H1 (cell line): ENCODE measurements around the gene GJC2. TPM values are rescaled to one million over a fixed set of nuclear protein-coding genes. Genes with fewer than 3 reads are reported as not detected.

ENCODE experiments used
- CTCF ChIA-PET: fragments of 300-600 bp; sonication (Branson Sonifier 250); formaldehyde crosslinking; loops from one replicate; lab custom pipeline; 2021; ENCODE audit not compliant: partially characterized antibody; lab: Charles Lee
- POLR2A ChIA-PET: fragments of 300-600 bp; sonication (Branson Sonifier 250); formaldehyde crosslinking; loops from one replicate; lab custom pipeline; 2021; ENCODE audit warnings: inconsistent platforms; ENCODE audit not compliant: partially characterized antibody; lab: Charles Lee
- DNase-seq, 2 experiments: peaks; one replicate each; pipeline versions ENCODE4 v3.0.0 to v3.0.0-alpha.2; 2010 to 2022; ENCODE audit warnings: low spot score in 2 of 2, low read depth in 1 of 2, mixed read lengths in 1 of 2
- FAIRE-seq: peaks from 2 replicates; lab custom pipeline; 2011; peaks lifted over from hg19 to GRCh38; lab: Jason Lieb, UNC
- H2AFZ ChIP-seq: 2 replicates; pipeline ENCODE4 v1.8.1; 2012; ENCODE audit warnings: low read length, inconsistent platforms
- H2AK5ac ChIP-seq: 2 replicates; pipeline ENCODE4 v1.6.1; 2013; ENCODE audit warnings: low read depth, low read length
- H2BK120ac ChIP-seq: replicated peaks from 2 replicates; pipeline ENCODE3; 2013; ENCODE audit warnings: low read depth, low read length, inconsistent platforms
- H2BK12ac ChIP-seq: 2 replicates; pipeline ENCODE4 v1.6.1; 2013; ENCODE audit warnings: low read depth, low read length
- H2BK15ac ChIP-seq: 2 replicates; pipeline ENCODE4 v1.6.1; 2013; ENCODE audit warnings: low read length
- H2BK20ac ChIP-seq: 2 replicates; pipeline ENCODE4 v1.6.1; 2013; ENCODE audit warnings: low read length
- H2BK5ac ChIP-seq: 2 replicates; pipeline ENCODE4 v1.6.1; 2013; ENCODE audit warnings: low read depth, low read length
- H3K14ac ChIP-seq: 2 replicates; pipeline ENCODE4 v1.6.1; 2013; ENCODE audit warnings: inconsistent platforms; ENCODE audit not compliant: insufficient read length
- H3K18ac ChIP-seq: 2 replicates; pipeline ENCODE4 v1.6.1; 2013; ENCODE audit warnings: low read length; ENCODE audit errors: extremely low read depth
- H3K23ac ChIP-seq: 2 replicates; pipeline ENCODE4 v1.6.1; 2013; ENCODE audit warnings: inconsistent platforms; ENCODE audit not compliant: insufficient read length
- H3K23me2 ChIP-seq: 2 replicates; pipeline ENCODE4 v1.6.1; 2013; ENCODE audit warnings: low read depth, low read length
- H3K27ac ChIP-seq: 2 replicates; pipeline ENCODE4 v1.6.1; 2011; ENCODE audit warnings: low read depth, low read length, inconsistent platforms
- H3K27me3 ChIP-seq, 4 experiments: replicated peaks in 1 of 4; 1 replicate in 1 of 4; 2 replicates in 3 of 4; pipeline versions ENCODE4 v1.6.1 to v1.8.1; 2011 to 2013; ENCODE audit warnings: low read length in 3 of 4, mild to moderate bottlenecking in 3 of 4, inconsistent platforms in 2 of 4, mixed read lengths in 2 of 4, moderate library complexity in 1 of 4; ENCODE audit not compliant: control insufficient read depth in 3 of 4, insufficient read depth in 3 of 4; ENCODE audit errors: extremely low read depth in 1 of 4
- H3K36me3 ChIP-seq, 4 experiments: 2 replicates each; pipeline versions ENCODE4 v1.6.1 to v1.8.1; 2011 to 2013; ENCODE audit warnings: mild to moderate bottlenecking in 4 of 4, low read length in 3 of 4, moderate library complexity in 2 of 4, control low read depth in 1 of 4, inconsistent platforms in 1 of 4; ENCODE audit not compliant: insufficient read depth in 4 of 4, control insufficient read depth in 2 of 4
- H3K4ac ChIP-seq: replicated peaks from 2 replicates; pipeline ENCODE3; 2013; ENCODE audit warnings: low read length, low read depth, mixed read lengths, inconsistent platforms; ENCODE audit not compliant: insufficient read length
- H3K4me1 ChIP-seq, 4 experiments: replicated peaks in 1 of 4; 1 replicate in 1 of 4; 2 replicates in 3 of 4; pipeline versions ENCODE4 v1.6.1 to v1.8.1; 2011 to 2013; ENCODE audit warnings: low read length in 3 of 4, inconsistent platforms in 2 of 4, mixed read lengths in 1 of 4; ENCODE audit not compliant: insufficient read depth in 4 of 4, control insufficient read depth in 3 of 4
- H3K4me2 ChIP-seq, 2 experiments: 2 replicates each; pipeline versions ENCODE4 v1.6.1 to v1.8.1; 2011 to 2013; ENCODE audit warnings: low read depth in 2 of 2, low read length in 2 of 2, control low read depth in 1 of 2, inconsistent platforms in 1 of 2, mild to moderate bottlenecking in 1 of 2; ENCODE audit not compliant: insufficient read depth in 1 of 2
- H3K4me3 ChIP-seq, 4 experiments: fragments of 200-600, 300-600 bp in 1 of 4; sonication (generic), shearing (Covaris generic), sonication (Bioruptor Twin) in 1 of 4; 2 replicates each; pipeline versions ENCODE4 v1.5.1 to v1.8.1; 2011 to 2016; ENCODE audit warnings: low read length in 4 of 4, low read depth in 3 of 4, control low read depth in 2 of 4, inconsistent platforms in 2 of 4, mild to moderate bottlenecking in 2 of 4, mixed read lengths in 1 of 4, moderate library complexity in 1 of 4; ENCODE audit not compliant: insufficient read depth in 2 of 4; ENCODE audit errors: extremely low read depth in 1 of 4
- H3K56ac ChIP-seq: replicated peaks from 2 replicates; pipeline ENCODE3; 2013; ENCODE audit warnings: low read depth, mild to moderate bottlenecking, mixed read lengths, low read length, inconsistent platforms; ENCODE audit not compliant: insufficient read length
- H3K79me1 ChIP-seq: 2 replicates; pipeline ENCODE4 v1.6.1; 2013; ENCODE audit warnings: low read depth, low read length, control low read depth
- H3K79me2 ChIP-seq, 2 experiments: 2 replicates each; pipeline versions ENCODE4 v1.6.1 to v1.8.1; 2012 to 2013; ENCODE audit warnings: low read length in 2 of 2, mild to moderate bottlenecking in 2 of 2, inconsistent platforms in 1 of 2; ENCODE audit not compliant: insufficient read depth in 2 of 2, control insufficient read depth in 1 of 2
- H3K9ac ChIP-seq, 4 experiments: replicated peaks in 1 of 4; 1 replicate in 1 of 4; 2 replicates in 3 of 4; pipeline versions ENCODE4 v1.6.1 to v1.8.1; 2011 to 2013; ENCODE audit warnings: low read depth in 3 of 4, low read length in 3 of 4, control low read depth in 2 of 4, mild to moderate bottlenecking in 2 of 4, moderate library complexity in 2 of 4, inconsistent platforms in 1 of 4; ENCODE audit errors: extremely low read depth in 1 of 4
- H3K9me3 ChIP-seq, 2 experiments: 2 replicates each; pipeline versions ENCODE4 v1.6.1 to v1.8.1; 2012 to 2013; ENCODE audit warnings: mild to moderate bottlenecking in 2 of 2, moderate library complexity in 2 of 2, control low read depth in 1 of 2, inconsistent platforms in 1 of 2, low read depth in 1 of 2, low read length in 1 of 2, mixed read lengths in 1 of 2; ENCODE audit not compliant: insufficient read depth in 2 of 2
- H4K20me1 ChIP-seq, 2 experiments: replicated peaks in 1 of 2; 2 replicates each; pipeline versions ENCODE3 to v1.8.1; 2011 to 2013; ENCODE audit warnings: inconsistent platforms in 2 of 2, low read length in 2 of 2, mild to moderate bottlenecking in 1 of 2; ENCODE audit not compliant: insufficient read depth in 2 of 2, control insufficient read depth in 1 of 2
- H4K5ac ChIP-seq: 2 replicates; pipeline ENCODE4 v1.6.1; 2013; ENCODE audit warnings: low read length, low read depth, mixed read lengths, inconsistent platforms; ENCODE audit not compliant: insufficient read length
- H4K8ac ChIP-seq: 2 replicates; pipeline ENCODE4 v1.8.0; 2013; ENCODE audit warnings: mild to moderate bottlenecking, moderate library complexity, low read length, inconsistent platforms; ENCODE audit not compliant: insufficient read depth; ENCODE audit errors: extremely low read depth
- H4K91ac ChIP-seq: replicated peaks from 2 replicates; pipeline ENCODE3; 2013; ENCODE audit warnings: low read length, mixed read lengths, inconsistent platforms; ENCODE audit not compliant: insufficient read length
- RAD21 ChIP-seq, 2 experiments: IDR thresholded peaks in 1 of 2; conservative IDR thresholded peaks in 1 of 2; 2 replicates each; pipeline ENCODE4 v1.6.1; 2011; ENCODE audit warnings: low read depth in 2 of 2, low read length in 2 of 2, improper control_type of control experiment in 1 of 2, inconsistent platforms in 1 of 2, mild to moderate bottlenecking in 1 of 2, moderate library complexity in 1 of 2
- WGBS, 2 experiments: shearing (Covaris generic) in 1 of 2; methylation state at CpG; one replicate each; pipeline versions ENCODE4 v1.1.6 to v1.1.7; 2013 to 2015; ENCODE audit warnings: low lambda C conversion rate in 2 of 2, mixed read lengths in 2 of 2, inconsistent platforms in 1 of 2, low coverage in 1 of 2, missing lambda C conversion rate in 1 of 2; ENCODE audit not compliant: insufficient replicate concordance in 2 of 2, insufficient coverage in 1 of 2, insufficient read length in 1 of 2; ENCODE audit errors: extremely low coverage in 1 of 2, missing lambda C conversion rate in 1 of 2; 5-methylcytosine and 5-hydroxymethylcytosine counted together
- polyA plus RNA-seq, 7 experiments: library from polyadenylated mRNA; depleted of rRNA in 3 of 7; stranded (reverse) in 5 of 7; unstranded in 2 of 7; fragments of >200 nt in 5 of 7; fragments of 200-250 nt in 2 of 7; gene quantifications; 1 replicate in 5 of 7; 2 replicates in 1 of 7; 4 replicates in 1 of 7; pipeline versions ENCODE4 v1.2.1 to v1.2.3, GENCODE V29; 2011 to 2013; ENCODE audit warnings: missing spikeins in 2 of 7, mixed read lengths in 2 of 7
- total RNA-seq: library from RNA; stranded (reverse); fragmentation: NEBNext Ultra II Directional; extraction: Animal tissue kit (Norgen Biotek cat#: 25700); gene quantifications from 2 replicates; pipeline ENCODE4 v1.2.1, GENCODE V29; 2021

The GJC2 gene
- total and polyA plus RNA-seq, 2 of the 8 experiments (the other 6 are each of a cell fraction or from before 2014, with no cell fraction given) = 0.17 to 0.54 TPM

DNA sequence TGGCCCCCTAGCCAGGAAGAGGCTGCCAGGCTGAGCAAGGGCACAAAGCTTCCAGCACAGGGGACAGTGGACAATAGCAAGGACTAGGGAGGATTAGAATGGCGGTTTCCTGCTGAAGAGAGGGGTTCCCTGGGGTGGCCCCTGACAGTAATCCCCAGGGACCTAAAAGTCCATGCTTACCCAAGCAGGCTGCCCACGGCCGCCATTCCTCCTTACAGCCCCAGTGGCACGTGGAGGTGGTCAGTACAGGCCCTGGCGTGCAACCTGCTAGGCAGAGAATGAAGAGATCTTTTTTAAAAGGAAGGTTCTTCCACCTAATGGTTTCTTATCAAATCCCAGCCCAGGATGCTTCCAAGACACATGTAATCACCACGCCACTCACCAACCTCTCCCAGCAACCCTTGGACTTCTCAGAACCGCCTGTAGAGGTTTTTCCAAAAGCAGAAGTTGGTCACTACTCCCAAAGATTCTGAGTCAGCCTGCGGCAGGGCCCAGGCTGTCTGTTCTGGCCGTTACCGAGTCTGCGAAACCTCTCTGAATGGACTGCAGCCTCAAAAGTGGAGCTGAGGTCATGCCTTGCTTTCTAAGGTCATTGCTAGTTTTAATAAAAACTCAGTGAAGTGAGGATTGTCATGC lies 41.6 kb upstream of the GJC2 start:
- Histone ChIP-seq H2BK5ac (no peak overlapping the region), H3K9ac (peak overlapping the region in 3 of 4 experiments; percentile 85 to 95 (median 87); a peak in 3 of 7 replicates), H2BK15ac (no peak overlapping the region), H3K27me3 (peaks cover 0 to 6% (median 5%) of the 10 kb centered on the region in 4 experiments; a peak in 2 of 7 replicates), H4K91ac (no peak overlapping the region), H3K14ac (no peak overlapping the region), H2BK120ac (no peak overlapping the region), H2BK20ac (no peak overlapping the region), H3K36me3 (peaks cover 3 to 16% (median 8%) of the 10 kb centered on the region in 4 experiments; a peak in 5 of 8 replicates), H4K8ac (peak overlapping the region; percentile 59; the same call in 1 of the 2 replicates), H3K23ac (no peak overlapping the region), H4K5ac (no peak overlapping the region), H3K56ac (no peak overlapping the region), H3K18ac (no peak overlapping the region), H3K4me1 (peaks cover 0 to 7% (median under 1%) of the 10 kb centered on the region in 4 experiments; a peak in 6 of 7 replicates), H2BK12ac (no peak overlapping the region), H3K4me3 (peak overlapping the region; percentile 71 to 96 (median 88)), H3K79me2 (peaks cover 3 to 8% of the 10 kb centered on the region in 2 experiments; a peak in 2 of 4 replicates), H3K4me2 (peak overlapping the region; percentile 79 to 90), H3K4ac (no peak overlapping the region), H3K27ac (no peak overlapping the region), H3K79me1 (peaks cover 12% of the 10 kb centered on the region; the same call in 1 of the 2 replicates), H2AK5ac (0 out of 2 replicates have a peak overlapping the region, but pooled peaks have one; percentile 15), H2AFZ (no peak overlapping the region), H4K20me1 (peaks cover 0 to 13% of the 10 kb centered on the region in 2 experiments), H3K9me3 (no peaks in the 10 kb centered on the region), H3K23me2 (peaks cover 8% of the 10 kb centered on the region; the same call in 1 of the 2 replicates)
- DNase-seq = no peak
- CTCF ChIA-PET = interaction anchor here (1.3 to 1.8 kb wide), 2 partner anchors 103 to 109 kb away, joined by 4 to 8 read pairs; no protein-coding TSS in a partner anchor
- POLR2A ChIA-PET = interaction anchor here (0.8 to 1.6 kb wide), 5 partner anchors 8 to 26 kb away, joined by 3 to 4 read pairs (median 3); partner anchors contain the start of gene ARF1
- no peak for FAIRE-seq
- 87% methylated on average over 11 of the region's 11 CpGs; no CpG with 5 or more reads in 1 of the 2 experiments for WGBS, 2 experiments
- TF ChIP-seq RAD21 (IDR thresholded peaks at IDR 0.05 in 1 of 2, conservative IDR thresholded peaks at IDR 0.05 in 1 of 2; ENCODE audit: low read depth in 2 of 2, low read length in 2 of 2) = no peak
